HCT116 (cell line): ENCODE results near the gene INPP5D. TPM values are rescaled to one million over a fixed set of nuclear protein-coding genes. Genes with fewer than 3 reads are reported as not detected.

Experiments
- ATAC-seq: fragments of 200-7000 bp; cut with Tn5 transposase; 2 replicates; pipeline ENCODE4 v1.9.1; 2020; ENCODE audit warnings: mild to moderate bottlenecking, moderate library complexity
- BruUV-seq: library from RNA; stranded (reverse); fragments of 400-500 nt; replicated peaks from 2 replicates; lab custom pipeline; 2021; lab: Mats Ljungman, UMichigan
- CTCF ChIA-PET: fragments of 300-600 bp; sonication (Branson Sonifier 250); formaldehyde crosslinking; loops from one replicate; lab custom pipeline; 2021; ENCODE audit warnings: antibody characterized with exemption; lab: Charles Lee
- POLR2A ChIA-PET: fragments of 300-600, 350-600 bp; sonication (Branson Sonifier 250); formaldehyde crosslinking; loops from one replicate; lab custom pipeline; 2021; ENCODE audit warnings: antibody characterized with exemption; lab: Charles Lee
- RAD21 ChIA-PET, 2 experiments: fragments of 300-600 bp; sonication (Branson Sonifier 250); formaldehyde crosslinking; loops; one replicate each; lab custom pipeline; 2023; ENCODE audit warnings: low total read pairs in 2 of 2; ENCODE audit not compliant: uncharacterized antibody in 2 of 2, unreplicated experiment in 2 of 2, low non-redundant PET in 1 of 2; lab: Charles Lee
- DNase-seq: peaks from one replicate; pipeline ENCODE4 v3.0.0-alpha.2; 2010; ENCODE audit warnings: low read depth, low spot score
- H2AFZ ChIP-seq: fragments of 200-600 bp; shearing (Covaris generic), sonication (generic); 2 replicates; pipeline ENCODE4 v1.6.1; 2017; ENCODE audit warnings: low read depth, mixed run types, mixed read lengths, antibody characterized with exemption, low read length; ENCODE audit not compliant: poor library complexity, severe bottlenecking
- H3K27ac ChIP-seq: 2 replicates; pipeline ENCODE4 v1.5.1; 2012; ENCODE audit warnings: low read depth, low read length
- H3K27me3 ChIP-seq: fragments of 200-600 bp; sonication (generic); 2 replicates; pipeline ENCODE4 v1.6.1; 2016; ENCODE audit warnings: mixed run types, low read length, mixed read lengths; ENCODE audit not compliant: insufficient read depth
- H3K36me3 ChIP-seq, 2 experiments: fragments of 200-500 bp in 1 of 2; fragments of 200-600 bp in 1 of 2; sonication (Bioruptor generic) in 1 of 2; sonication (generic) in 1 of 2; 2 replicates each; pipeline versions ENCODE4 v1.5.1 to v1.6.1; 2014 to 2016; ENCODE audit warnings: low read length in 2 of 2, inconsistent platforms in 1 of 2, mixed read lengths in 1 of 2, mixed run types in 1 of 2; ENCODE audit not compliant: insufficient read depth in 2 of 2, control insufficient read depth in 1 of 2
- H3K4me1 ChIP-seq, 2 experiments: fragments of 200-600 bp in 1 of 2; sonication (generic) in 1 of 2; 2 replicates each; pipeline versions ENCODE4 v1.5.1 to v1.6.1; 2012 to 2017; ENCODE audit warnings: low read length in 2 of 2, inconsistent platforms in 1 of 2, mild to moderate bottlenecking in 1 of 2, mixed read lengths in 1 of 2, mixed run types in 1 of 2, moderate library complexity in 1 of 2; ENCODE audit not compliant: insufficient read depth in 2 of 2, control insufficient read depth in 1 of 2
- H3K4me2 ChIP-seq: fragments of 200-600 bp; sonication (generic); 2 replicates; pipeline ENCODE4 v1.6.1; 2017; ENCODE audit warnings: mixed run types, low read length, mixed read lengths
- H3K4me3 ChIP-seq, 2 experiments: fragments of 200-600 bp in 1 of 2; sonication (generic) in 1 of 2; replicated peaks in 1 of 2; 2 replicates each; pipeline ENCODE4 v1.5.1; 2011 to 2016; ENCODE audit warnings: low read length in 2 of 2, control low read depth in 1 of 2, low read depth in 1 of 2, mild to moderate bottlenecking in 1 of 2, mixed read lengths in 1 of 2, mixed run types in 1 of 2
- H3K79me2 ChIP-seq: fragments of 200-600 bp; sonication (generic); 2 replicates; pipeline ENCODE4 v1.6.1; 2017; ENCODE audit warnings: mild to moderate bottlenecking, mixed run types, low read length, moderate library complexity, mixed read lengths; ENCODE audit not compliant: insufficient read depth
- H3K9ac ChIP-seq: fragments of 200-600 bp; sonication (generic); 2 replicates; pipeline ENCODE4 v1.6.1; 2016; ENCODE audit warnings: low read length, mixed read lengths
- H3K9me2 ChIP-seq: fragments of 200-600 bp; sonication (generic), shearing (Covaris generic); 2 replicates; pipeline ENCODE4 v1.6.1; 2017; ENCODE audit warnings: mixed run types, mild to moderate bottlenecking, moderate library complexity; ENCODE audit not compliant: insufficient read depth
- H3K9me3 ChIP-seq, 2 experiments: fragments of 200-500 bp in 1 of 2; fragments of 200-600 bp in 1 of 2; sonication (Bioruptor generic) in 1 of 2; sonication (generic) in 1 of 2; 2 replicates each; pipeline ENCODE4 v1.6.1; 2014 to 2017; ENCODE audit warnings: low read length in 2 of 2, mixed read lengths in 2 of 2, inconsistent platforms in 1 of 2, low read depth in 1 of 2, mild to moderate bottlenecking in 1 of 2, mixed run types in 1 of 2, moderate library complexity in 1 of 2; ENCODE audit not compliant: control insufficient read depth in 1 of 2, insufficient read depth in 1 of 2
- H4K20me1 ChIP-seq: fragments of 200-600 bp; sonication (generic), shearing (Covaris generic); 2 replicates; pipeline ENCODE4 v1.6.1; 2017; ENCODE audit warnings: mixed run types, mild to moderate bottlenecking, moderate library complexity; ENCODE audit not compliant: insufficient read depth
- CBX3 ChIP-seq: IDR thresholded peaks from 2 replicates; pipeline ENCODE4 v1.6.1; 2012; ENCODE audit warnings: low read depth
- EGR1 ChIP-seq: IDR thresholded peaks from 2 replicates; pipeline ENCODE4 v1.6.1; 2012; ENCODE audit warnings: low read depth
- ELF1 ChIP-seq: IDR thresholded peaks from 2 replicates; pipeline ENCODE4 v1.6.1; 2012; ENCODE audit warnings: low read depth, borderline replicate concordance
- EZH2 ChIP-seq: fragments of 200-600 bp; sonication (generic); IDR thresholded peaks from 2 replicates; pipeline ENCODE4 v1.6.1; 2017; ENCODE audit warnings: antibody characterized with exemption, mixed run types
- EZH2phosphoT487 ChIP-seq: fragments of 200-600 bp; IDR thresholded peaks from 2 replicates; pipeline ENCODE4 v1.6.1; 2018; ENCODE audit warnings: antibody characterized with exemption, borderline replicate concordance
- FOSL1 ChIP-seq: IDR thresholded peaks from 2 replicates; pipeline ENCODE4 v1.6.1; 2012; ENCODE audit warnings: low read depth
- POLR2A ChIP-seq: IDR thresholded peaks from 2 replicates; pipeline ENCODE4 v1.7.0; 2011; ENCODE audit warnings: borderline replicate concordance; ENCODE audit not compliant: insufficient read depth, insufficient read length; ENCODE audit errors: extremely low read depth
- POLR2AphosphoS5 ChIP-seq: IDR thresholded peaks from 2 replicates; pipeline ENCODE4 v1.6.1; 2011; ENCODE audit warnings: mild to moderate bottlenecking, low read depth, low read length, moderate library complexity
- RAD21 ChIP-seq: IDR thresholded peaks from 2 replicates; pipeline ENCODE4 v1.6.1; 2012; ENCODE audit warnings: low read depth, mild to moderate bottlenecking
- SIN3A ChIP-seq: IDR thresholded peaks from 2 replicates; pipeline ENCODE4 v1.6.1; 2012; ENCODE audit warnings: low read depth
- SP1 ChIP-seq: IDR thresholded peaks from 2 replicates; pipeline ENCODE4 v1.6.1; 2012; ENCODE audit warnings: low read depth
- TCF7L2 ChIP-seq: IDR thresholded peaks from 2 replicates; pipeline ENCODE4 v1.7.0; 2011; ENCODE audit warnings: borderline replicate concordance, inconsistent platforms; ENCODE audit not compliant: insufficient read depth, insufficient read length; ENCODE audit errors: extremely low read depth
- YY1 ChIP-seq: IDR thresholded peaks from 2 replicates; pipeline ENCODE4 v1.6.1; 2011; ENCODE audit warnings: low read length, low read depth, moderate library complexity, mild to moderate bottlenecking; ENCODE audit not compliant: insufficient replicate concordance; ENCODE audit errors: extremely low read depth
- ZFX ChIP-seq: fragments of 450-650 bp; IDR thresholded peaks from 2 replicates; pipeline ENCODE4 v1.6.1; 2017
- ZNF274 ChIP-seq: fragments of 200-500 bp; sonication (Bioruptor generic); IDR thresholded peaks from 2 replicates; pipeline ENCODE4 v1.6.1; 2014; ENCODE audit warnings: mild to moderate bottlenecking, low read depth, low read length, inconsistent platforms
- intact Hi-C: fragments of 100-400 bp; cut with micrococcal nuclease; formaldehyde crosslinking; loops from 2 replicates; pipeline ENCODE4 v1.10.0; 2022
- total RNA-seq: library from RNA; stranded (reverse); gene quantifications from one replicate; pipeline ENCODE4 v1.2.1, GENCODE V29; 2021; ENCODE audit not compliant: unreplicated experiment
- TF ChIP-seq, protein P1 (sequence below), 3 experiments: fragments of 200-600 bp in 1 of 3; sonication (generic) in 1 of 3; IDR thresholded peaks in 2 of 3; conservative IDR thresholded peaks in 1 of 3; 2 replicates each; pipeline ENCODE4 v1.5.1; 2012 to 2017; ENCODE audit warnings: low read depth in 2 of 3, low read length in 2 of 3, antibody characterized with exemption in 1 of 3, borderline replicate concordance in 1 of 3, control low read depth in 1 of 3, mild to moderate bottlenecking in 1 of 3, mixed read lengths in 1 of 3, mixed run types in 1 of 3, moderate library complexity in 1 of 3; ENCODE audit not compliant: insufficient read depth in 1 of 3
- TF ChIP-seq, protein P2 (sequence below): IDR thresholded peaks from 2 replicates; pipeline ENCODE4 v1.6.1; 2011; ENCODE audit warnings: mild to moderate bottlenecking, low read length, moderate library complexity; ENCODE audit not compliant: insufficient replicate concordance; ENCODE audit errors: extremely low read depth
- TF ChIP-seq, protein P3 (sequence below): IDR thresholded peaks from 2 replicates; pipeline ENCODE4 v1.6.1; 2012
- TF ChIP-seq, protein P4 (sequence below): IDR thresholded peaks from 2 replicates; pipeline ENCODE4 v1.6.1; 2012
- TF ChIP-seq, protein P5 (sequence below): IDR thresholded peaks from 2 replicates; pipeline ENCODE4 v1.6.1; 2012; ENCODE audit warnings: low read depth

The INPP5D gene
- total RNA-seq, 1 experiment from 2014 or later: 1.8 TPM

DNA sequence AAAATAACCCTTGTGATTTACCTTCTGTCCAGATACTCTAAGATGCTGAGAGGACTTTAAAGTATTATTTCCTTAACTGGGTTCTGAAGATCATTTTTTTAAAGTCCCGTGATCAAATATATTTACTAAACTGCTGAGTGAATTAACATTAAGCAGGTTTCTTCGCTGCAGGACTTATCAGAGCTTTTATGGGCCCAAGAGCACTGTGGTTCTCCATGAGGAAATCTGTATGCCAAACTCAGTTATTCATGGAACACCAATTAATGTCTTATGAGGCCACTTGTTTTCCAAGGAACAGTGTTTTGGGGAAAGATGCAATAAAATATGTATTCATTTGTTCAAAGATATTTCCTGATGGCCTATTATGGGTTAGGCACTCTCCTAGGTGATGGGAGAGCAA is 111.2 kb downstream of the INPP5D start:
- Histone ChIP-seq H3K4me2 (no peak overlapping the region), H3K36me3 (no peaks in the 10 kb centered on the region), H3K27ac (no peak overlapping the region), H3K4me1 (peaks cover 3 to 8% of the 10 kb centered on the region in 2 experiments; a peak in 3 of 4 replicates), H3K9me3 (no peaks in the 10 kb centered on the region), H3K9ac (no peak overlapping the region), H3K4me3 (no peak overlapping the region), H4K20me1 (no peaks in the 10 kb centered on the region), H3K79me2 (no peaks in the 10 kb centered on the region), H3K27me3 (no peaks in the 10 kb centered on the region), H2AFZ (no peak overlapping the region), H3K9me2 (no peaks in the 10 kb centered on the region)
- TF ChIP-seq YY1 (no peak), ZFX (no peak), TCF7L2 (no peak), SP1 (no peak), POLR2AphosphoS5 (no peak), POLR2A (no peak), ZNF274 (no peak), ELF1 (no peak), EZH2phosphoT487 (no peak), SIN3A (no peak), EZH2 (no peak), RAD21 (no peak), FOSL1 (no peak), CBX3 (no peak), EGR1 (no peak)
- TF ChIP-seq, protein P1, sequence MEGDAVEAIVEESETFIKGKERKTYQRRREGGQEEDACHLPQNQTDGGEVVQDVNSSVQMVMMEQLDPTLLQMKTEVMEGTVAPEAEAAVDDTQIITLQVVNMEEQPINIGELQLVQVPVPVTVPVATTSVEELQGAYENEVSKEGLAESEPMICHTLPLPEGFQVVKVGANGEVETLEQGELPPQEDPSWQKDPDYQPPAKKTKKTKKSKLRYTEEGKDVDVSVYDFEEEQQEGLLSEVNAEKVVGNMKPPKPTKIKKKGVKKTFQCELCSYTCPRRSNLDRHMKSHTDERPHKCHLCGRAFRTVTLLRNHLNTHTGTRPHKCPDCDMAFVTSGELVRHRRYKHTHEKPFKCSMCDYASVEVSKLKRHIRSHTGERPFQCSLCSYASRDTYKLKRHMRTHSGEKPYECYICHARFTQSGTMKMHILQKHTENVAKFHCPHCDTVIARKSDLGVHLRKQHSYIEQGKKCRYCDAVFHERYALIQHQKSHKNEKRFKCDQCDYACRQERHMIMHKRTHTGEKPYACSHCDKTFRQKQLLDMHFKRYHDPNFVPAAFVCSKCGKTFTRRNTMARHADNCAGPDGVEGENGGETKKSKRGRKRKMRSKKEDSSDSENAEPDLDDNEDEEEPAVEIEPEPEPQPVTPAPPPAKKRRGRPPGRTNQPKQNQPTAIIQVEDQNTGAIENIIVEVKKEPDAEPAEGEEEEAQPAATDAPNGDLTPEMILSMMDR (IDR thresholded peaks at IDR 0.05 in 2 of 3, conservative IDR thresholded peaks at IDR 0.05 in 1 of 3; ENCODE audit: borderline replicate concordance in 1 of 3, insufficient read depth in 1 of 3, low read depth in 2 of 3, low read length in 2 of 3): no peak
- TF ChIP-seq, protein P2, sequence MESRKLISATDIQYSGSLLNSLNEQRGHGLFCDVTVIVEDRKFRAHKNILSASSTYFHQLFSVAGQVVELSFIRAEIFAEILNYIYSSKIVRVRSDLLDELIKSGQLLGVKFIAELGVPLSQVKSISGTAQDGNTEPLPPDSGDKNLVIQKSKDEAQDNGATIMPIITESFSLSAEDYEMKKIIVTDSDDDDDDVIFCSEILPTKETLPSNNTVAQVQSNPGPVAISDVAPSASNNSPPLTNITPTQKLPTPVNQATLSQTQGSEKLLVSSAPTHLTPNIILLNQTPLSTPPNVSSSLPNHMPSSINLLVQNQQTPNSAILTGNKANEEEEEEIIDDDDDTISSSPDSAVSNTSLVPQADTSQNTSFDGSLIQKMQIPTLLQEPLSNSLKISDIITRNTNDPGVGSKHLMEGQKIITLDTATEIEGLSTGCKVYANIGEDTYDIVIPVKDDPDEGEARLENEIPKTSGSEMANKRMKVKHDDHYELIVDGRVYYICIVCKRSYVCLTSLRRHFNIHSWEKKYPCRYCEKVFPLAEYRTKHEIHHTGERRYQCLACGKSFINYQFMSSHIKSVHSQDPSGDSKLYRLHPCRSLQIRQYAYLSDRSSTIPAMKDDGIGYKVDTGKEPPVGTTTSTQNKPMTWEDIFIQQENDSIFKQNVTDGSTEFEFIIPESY: no peak
- TF ChIP-seq, protein P3, sequence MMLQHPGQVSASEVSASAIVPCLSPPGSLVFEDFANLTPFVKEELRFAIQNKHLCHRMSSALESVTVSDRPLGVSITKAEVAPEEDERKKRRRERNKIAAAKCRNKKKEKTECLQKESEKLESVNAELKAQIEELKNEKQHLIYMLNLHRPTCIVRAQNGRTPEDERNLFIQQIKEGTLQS: no peak
- TF ChIP-seq, protein P4, sequence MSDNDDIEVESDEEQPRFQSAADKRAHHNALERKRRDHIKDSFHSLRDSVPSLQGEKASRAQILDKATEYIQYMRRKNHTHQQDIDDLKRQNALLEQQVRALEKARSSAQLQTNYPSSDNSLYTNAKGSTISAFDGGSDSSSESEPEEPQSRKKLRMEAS: no peak
- TF ChIP-seq, protein P5, sequence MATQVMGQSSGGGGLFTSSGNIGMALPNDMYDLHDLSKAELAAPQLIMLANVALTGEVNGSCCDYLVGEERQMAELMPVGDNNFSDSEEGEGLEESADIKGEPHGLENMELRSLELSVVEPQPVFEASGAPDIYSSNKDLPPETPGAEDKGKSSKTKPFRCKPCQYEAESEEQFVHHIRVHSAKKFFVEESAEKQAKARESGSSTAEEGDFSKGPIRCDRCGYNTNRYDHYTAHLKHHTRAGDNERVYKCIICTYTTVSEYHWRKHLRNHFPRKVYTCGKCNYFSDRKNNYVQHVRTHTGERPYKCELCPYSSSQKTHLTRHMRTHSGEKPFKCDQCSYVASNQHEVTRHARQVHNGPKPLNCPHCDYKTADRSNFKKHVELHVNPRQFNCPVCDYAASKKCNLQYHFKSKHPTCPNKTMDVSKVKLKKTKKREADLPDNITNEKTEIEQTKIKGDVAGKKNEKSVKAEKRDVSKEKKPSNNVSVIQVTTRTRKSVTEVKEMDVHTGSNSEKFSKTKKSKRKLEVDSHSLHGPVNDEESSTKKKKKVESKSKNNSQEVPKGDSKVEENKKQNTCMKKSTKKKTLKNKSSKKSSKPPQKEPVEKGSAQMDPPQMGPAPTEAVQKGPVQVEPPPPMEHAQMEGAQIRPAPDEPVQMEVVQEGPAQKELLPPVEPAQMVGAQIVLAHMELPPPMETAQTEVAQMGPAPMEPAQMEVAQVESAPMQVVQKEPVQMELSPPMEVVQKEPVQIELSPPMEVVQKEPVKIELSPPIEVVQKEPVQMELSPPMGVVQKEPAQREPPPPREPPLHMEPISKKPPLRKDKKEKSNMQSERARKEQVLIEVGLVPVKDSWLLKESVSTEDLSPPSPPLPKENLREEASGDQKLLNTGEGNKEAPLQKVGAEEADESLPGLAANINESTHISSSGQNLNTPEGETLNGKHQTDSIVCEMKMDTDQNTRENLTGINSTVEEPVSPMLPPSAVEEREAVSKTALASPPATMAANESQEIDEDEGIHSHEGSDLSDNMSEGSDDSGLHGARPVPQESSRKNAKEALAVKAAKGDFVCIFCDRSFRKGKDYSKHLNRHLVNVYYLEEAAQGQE: no peak
- ChIA-PET RAD21 (no interaction called here), POLR2A (no interaction called here), CTCF (no interaction called here)
- ATAC-seq: no peak
- BruUV-seq: no TSS peak
- intact Hi-C loops: no loop called here
- DNase-seq: no peak
